ENCODE data around the gene PDZD4.

Gene PDZD4

GRCh38 chrX:153782871-153783270, 47.5 kb downstream of the PDZD4 start:
- no peak for DNase-seq (ENCODE audit: low spot score)

GRCh38 chrX:153782313-153782712, 48.0 kb downstream of the PDZD4 start:
- DNase-seq (ENCODE audit: low spot score), result no peak

GRCh38 chrX:153781428-153782047, 48.8 kb downstream of the PDZD4 start:
- no peak for DNase-seq (ENCODE audit: low spot score)

GRCh38 chrX:153780678-153781427, 49.5 kb downstream of the PDZD4 start, which contains the start of gene SRPK3:
SRPK3 (plus strand) TSS chrX:153781041; CDS start chrX:153781087, 46 bp downstream.
- no peak for DNase-seq (ENCODE audit: low spot score)

- no peak for DNase-seq (ENCODE audit: low spot score)
These were observed 50.3 kb downstream of the PDZD4 start for GRCh38 chrX:153779891-153780677.

- DNase-seq (ENCODE audit: low spot score), result no peak
These were observed 51.7 kb downstream of the PDZD4 start for GRCh38 chrX:153778684-153779101.

- DNase-seq (ENCODE audit: low spot score), result no peak
These were observed 52.2 kb downstream of the PDZD4 start for GRCh38 chrX:153778181-153778580.

- DNase-seq (ENCODE audit: low spot score), result no peak
These were observed 52.9 kb downstream of the PDZD4 start for GRCh38 chrX:153777261-153778090.

GRCh38 chrX:153776611-153777045, 53.7 kb downstream of the PDZD4 start:
- no peak for DNase-seq (ENCODE audit: low spot score)

- no peak for DNase-seq (ENCODE audit: low spot score)
These were observed 54.2 kb downstream of the PDZD4 start for GRCh38 chrX:153776120-153776599.

GRCh38 chrX:153775293-153776119, 54.8 kb downstream of the PDZD4 start:
- no peak for DNase-seq (ENCODE audit: low spot score)

GRCh38 chrX:153774576-153775292, 55.6 kb downstream of the PDZD4 start:
- DNase-seq (ENCODE audit: low spot score), result no peak

- no peak for DNase-seq (ENCODE audit: low spot score)
These were observed 56.4 kb downstream of the PDZD4 start for GRCh38 chrX:153773741-153774575.

- DNase-seq (ENCODE audit: low spot score), result no peak
These were observed 57.1 kb downstream of the PDZD4 start for GRCh38 chrX:153773218-153773611.

- DNase-seq (ENCODE audit: low spot score), result no peak
These were observed 57.8 kb downstream of the PDZD4 start for GRCh38 chrX:153772316-153773217.

GRCh38 chrX:153771415-153772315, 58.7 kb downstream of the PDZD4 start:
- no peak for DNase-seq (ENCODE audit: low spot score)
